ENCODE measurements around the gene GATAD2A. TPM values are rescaled to one million over a fixed set of nuclear protein-coding genes. Genes with fewer than 3 reads are reported as not detected.
A peak's percentile ranks its signal among the peaks of the same experiment; 100 is the strongest.

GATAD2A gene
- total and polyA plus RNA-seq, 2 of the 13 experiments (the other 11 are each of a cell fraction or from before 2014, with no cell fraction given) = 16.8 to 28.6 TPM

- TF ChIP-seq BCL3 (CRISPR knock-in tag; IDR thresholded peaks at IDR 0.05) = peak; percentile 98
- TF ChIP-seq ZNF3 (CRISPR knock-in tag; IDR thresholded peaks at IDR 0.05) = peak; percentile 63; the same call in 1 of the 2 replicates
- no peak for TF ChIP-seq ZNF644 (CRISPR knock-in tag; IDR thresholded peaks at IDR 0.05; ENCODE audit: low read depth)
- TF ChIP-seq TRIM24 (CRISPR knock-in tag; IDR thresholded peaks at IDR 0.05) = no peak
- TF ChIP-seq, protein P1, sequence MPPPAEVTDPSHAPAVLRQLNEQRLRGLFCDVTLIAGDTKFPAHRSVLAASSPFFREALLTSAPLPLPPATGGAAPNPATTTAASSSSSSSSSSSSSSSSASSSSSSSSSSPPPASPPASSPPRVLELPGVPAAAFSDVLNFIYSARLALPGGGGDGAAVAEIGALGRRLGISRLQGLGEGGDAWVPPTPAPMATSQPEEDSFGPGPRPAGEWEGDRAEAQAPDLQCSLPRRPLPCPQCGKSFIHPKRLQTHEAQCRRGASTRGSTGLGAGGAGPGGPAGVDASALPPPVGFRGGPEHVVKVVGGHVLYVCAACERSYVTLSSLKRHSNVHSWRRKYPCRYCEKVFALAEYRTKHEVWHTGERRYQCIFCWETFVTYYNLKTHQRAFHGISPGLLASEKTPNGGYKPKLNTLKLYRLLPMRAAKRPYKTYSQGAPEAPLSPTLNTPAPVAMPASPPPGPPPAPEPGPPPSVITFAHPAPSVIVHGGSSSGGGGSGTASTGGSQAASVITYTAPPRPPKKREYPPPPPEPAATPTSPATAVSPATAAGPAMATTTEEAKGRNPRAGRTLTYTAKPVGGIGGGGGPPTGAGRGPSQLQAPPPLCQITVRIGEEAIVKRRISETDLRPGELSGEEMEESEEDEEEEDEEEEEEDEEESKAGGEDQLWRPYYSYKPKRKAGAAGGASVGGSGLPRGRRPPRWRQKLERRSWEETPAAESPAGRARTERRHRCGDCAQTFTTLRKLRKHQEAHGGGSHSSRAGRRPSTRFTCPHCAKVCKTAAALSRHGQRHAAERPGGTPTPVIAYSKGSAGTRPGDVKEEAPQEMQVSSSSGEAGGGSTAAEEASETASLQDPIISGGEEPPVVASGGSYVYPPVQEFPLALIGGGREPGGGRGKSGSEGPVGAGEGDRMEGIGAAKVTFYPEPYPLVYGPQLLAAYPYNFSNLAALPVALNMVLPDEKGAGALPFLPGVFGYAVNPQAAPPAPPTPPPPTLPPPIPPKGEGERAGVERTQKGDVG (CRISPR knock-in tag; IDR thresholded peaks at IDR 0.05; ENCODE audit: borderline replicate concordance) = peak; percentile 48; the same call in 1 of the 2 replicates
- no peak for TF ChIP-seq SOX13 (IDR thresholded peaks at IDR 0.05)
- TF ChIP-seq SOX13 (CRISPR knock-in tag; conservative IDR thresholded peaks at IDR 0.05 in 1 of 2, IDR thresholded peaks at IDR 0.05 in 1 of 2) = peak in 1 of 2 experiments; percentile 51; a peak in 2 of 4 replicates
- TF ChIP-seq MIER3 (CRISPR knock-in tag; IDR thresholded peaks at IDR 0.05; ENCODE audit: borderline replicate concordance) = peak; percentile 50; the same call in 1 of the 2 replicates
- no peak for TF ChIP-seq TOE1 (CRISPR knock-in tag; IDR thresholded peaks at IDR 0.05)
- TF ChIP-seq, protein P2, sequence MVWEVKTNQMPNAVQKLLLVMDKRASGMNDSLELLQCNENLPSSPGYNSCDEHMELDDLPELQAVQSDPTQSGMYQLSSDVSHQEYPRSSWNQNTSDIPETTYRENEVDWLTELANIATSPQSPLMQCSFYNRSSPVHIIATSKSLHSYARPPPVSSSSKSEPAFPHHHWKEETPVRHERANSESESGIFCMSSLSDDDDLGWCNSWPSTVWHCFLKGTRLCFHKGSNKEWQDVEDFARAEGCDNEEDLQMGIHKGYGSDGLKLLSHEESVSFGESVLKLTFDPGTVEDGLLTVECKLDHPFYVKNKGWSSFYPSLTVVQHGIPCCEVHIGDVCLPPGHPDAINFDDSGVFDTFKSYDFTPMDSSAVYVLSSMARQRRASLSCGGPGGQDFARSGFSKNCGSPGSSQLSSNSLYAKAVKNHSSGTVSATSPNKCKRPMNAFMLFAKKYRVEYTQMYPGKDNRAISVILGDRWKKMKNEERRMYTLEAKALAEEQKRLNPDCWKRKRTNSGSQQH (CRISPR knock-in tag; IDR thresholded peaks at IDR 0.05; ENCODE audit: low read depth) = peak; percentile 66; the same call in 1 of the 2 replicates
- TF ChIP-seq ONECUT2 (CRISPR knock-in tag; IDR thresholded peaks at IDR 0.05) = peak; percentile 39; the same call in 1 of the 2 replicates
- TF ChIP-seq, protein P3, sequence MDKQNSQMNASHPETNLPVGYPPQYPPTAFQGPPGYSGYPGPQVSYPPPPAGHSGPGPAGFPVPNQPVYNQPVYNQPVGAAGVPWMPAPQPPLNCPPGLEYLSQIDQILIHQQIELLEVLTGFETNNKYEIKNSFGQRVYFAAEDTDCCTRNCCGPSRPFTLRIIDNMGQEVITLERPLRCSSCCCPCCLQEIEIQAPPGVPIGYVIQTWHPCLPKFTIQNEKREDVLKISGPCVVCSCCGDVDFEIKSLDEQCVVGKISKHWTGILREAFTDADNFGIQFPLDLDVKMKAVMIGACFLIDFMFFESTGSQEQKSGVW (CRISPR knock-in tag; IDR thresholded peaks at IDR 0.05; ENCODE audit: borderline replicate concordance) = peak; percentile 77; the same call in 1 of the 2 replicates
- TF ChIP-seq KLF15 (CRISPR knock-in tag; IDR thresholded peaks at IDR 0.05; ENCODE audit: borderline replicate concordance) = peak; percentile 86; the same call in 1 of the 2 replicates
- TF ChIP-seq ZSCAN9 (CRISPR knock-in tag; IDR thresholded peaks at IDR 0.05; ENCODE audit: borderline replicate concordance) = peak; percentile 84
- peak; percentile 91 for TF ChIP-seq ZIK1 (CRISPR knock-in tag; IDR thresholded peaks at IDR 0.05; ENCODE audit: borderline replicate concordance, low read depth)
- no peak for TF ChIP-seq MLLT10 (CRISPR knock-in tag; IDR thresholded peaks at IDR 0.05)
- TF ChIP-seq SATB2 (CRISPR knock-in tag; IDR thresholded peaks at IDR 0.05) = peak; percentile 86; the same call in 1 of the 2 replicates
- peak; percentile 42; the same call in 1 of the 2 replicates for TF ChIP-seq CREB1 (IDR thresholded peaks at IDR 0.05)
- no peak for TF ChIP-seq CREB1 (CRISPR knock-in tag; IDR thresholded peaks at IDR 0.05)
- peak; percentile 91; the same call in 1 of the 2 replicates for TF ChIP-seq ZFP36L2 (CRISPR knock-in tag; IDR thresholded peaks at IDR 0.05)
- TF ChIP-seq DRAP1 (CRISPR knock-in tag; IDR thresholded peaks at IDR 0.05) = peak; percentile 71; the same call in 1 of the 2 replicates
- peak; percentile 56 for TF ChIP-seq HNRNPLL (IDR thresholded peaks at IDR 0.05; ENCODE audit: low read depth, low read length, poor library complexity, severe bottlenecking)
Observed at GRCh38 chr19:19404879-19405860, at the start of gene GATAD2A (continued).
